ENCODE measurements around the gene TUBB3.

TUBB3 gene

GRCh38 chr16:89969741-89970410 lies 46.7 kb downstream of the TUBB3 start:
- no peak for TF ChIP-seq CTCF (IDR thresholded peaks at IDR 0.05; ENCODE audit: insufficient read depth, low read depth, low read length, missing control alignments)
- DNase-seq (ENCODE audit: low read depth) = no peak
- no peak overlapping the region for H3K4me3 ChIP-seq (ENCODE audit: low read depth, low read length)

GRCh38 chr16:89971495-89972243 lies 48.5 kb downstream of the TUBB3 start:
- TF ChIP-seq CTCF (IDR thresholded peaks at IDR 0.05; ENCODE audit: insufficient read depth, low read depth, low read length, missing control alignments) = no peak
- peak; percentile 22 for DNase-seq (ENCODE audit: low read depth)
- H3K4me3 ChIP-seq (ENCODE audit: low read depth, low read length) = peak overlapping the region; percentile 69

GRCh38 chr16:89972244-89973234 lies 49.4 kb downstream of the TUBB3 start:
- no peak for TF ChIP-seq CTCF (IDR thresholded peaks at IDR 0.05; ENCODE audit: insufficient read depth, low read depth, low read length, missing control alignments)
- H3K4me3 ChIP-seq (ENCODE audit: low read depth, low read length) = peak overlapping the region; percentile 69
- DNase-seq (ENCODE audit: low read depth) = peak; percentile 96

- H3K4me3 ChIP-seq (ENCODE audit: low read depth, low read length) = peak overlapping the region; percentile 69
- no peak for DNase-seq (ENCODE audit: low read depth)
- TF ChIP-seq CTCF (IDR thresholded peaks at IDR 0.05; ENCODE audit: insufficient read depth, low read depth, low read length, missing control alignments) = no peak
These were observed 50.1 kb downstream of the TUBB3 start for GRCh38 chr16:89973235-89973634.

- H3K4me3 ChIP-seq (ENCODE audit: low read depth, low read length) = peak overlapping the region; percentile 69
- no peak for TF ChIP-seq CTCF (IDR thresholded peaks at IDR 0.05; ENCODE audit: insufficient read depth, low read depth, low read length, missing control alignments)
- DNase-seq (ENCODE audit: low read depth) = peak; percentile 50
These were observed 50.7 kb downstream of the TUBB3 start for GRCh38 chr16:89973654-89974335.

GRCh38 chr16:89974870-89975269 lies 51.7 kb downstream of the TUBB3 start:
- no peak overlapping the region for H3K4me3 ChIP-seq (ENCODE audit: low read depth, low read length)
- DNase-seq (ENCODE audit: low read depth) = no peak
- no peak for TF ChIP-seq CTCF (IDR thresholded peaks at IDR 0.05; ENCODE audit: insufficient read depth, low read depth, low read length, missing control alignments)

All from GM12865 (cell line).